Naive thymus-derived CD4-positive, alpha-beta T cell (primary cell): ENCODE results near the gene AP2A2. TPM values are rescaled to one million over a fixed set of nuclear protein-coding genes. Genes with fewer than 3 reads are reported as not detected.

Experiments
- ATAC-seq: fragments of 150-1000 bp; cut with Tn5 transposase; 2 replicates; pipeline ENCODE4 v1.10.0; 2021; ENCODE audit warnings: mild to moderate bottlenecking, moderate library complexity
- CTCF ChIA-PET: fragments of 350-600 bp; sonication (Branson Sonifier 250); formaldehyde crosslinking; loops from one replicate; lab custom pipeline; 2021; ENCODE audit warnings: antibody characterized with exemption; lab: Charles Lee
- POLR2A ChIA-PET: fragments of 350-600 bp; sonication (Branson Sonifier 250); formaldehyde crosslinking; loops from one replicate; lab custom pipeline; 2021; ENCODE audit warnings: antibody characterized with exemption, inconsistent platforms; lab: Charles Lee
- DNase-seq, 9 donors: peaks; one replicate each; pipeline versions ENCODE4 v3.0.0 to v3.0.0-alpha.2; 2020 to 2022; ENCODE audit warnings: mixed read lengths in 1 of 9
- H3K27ac ChIP-seq: one replicate; pipeline ENCODE4 v1.7.0; 2013; ENCODE audit warnings: mild to moderate bottlenecking, low read depth, low read length, moderate library complexity
- H3K27me3 ChIP-seq, 2 donors: one replicate each; pipeline ENCODE4 v1.7.0; 2013; ENCODE audit warnings: low read length in 2 of 2, mild to moderate bottlenecking in 2 of 2, moderate library complexity in 2 of 2; ENCODE audit not compliant: control insufficient read depth in 2 of 2, insufficient read depth in 2 of 2
- H3K36me3 ChIP-seq, 3 experiments: 1 replicate in 2 of 3; 2 replicates in 1 of 3; pipeline ENCODE4 v1.7.0; 2013; ENCODE audit warnings: low read length in 3 of 3, mild to moderate bottlenecking in 3 of 3, moderate library complexity in 1 of 3; ENCODE audit not compliant: insufficient read depth in 3 of 3, control insufficient read depth in 2 of 3
- H3K4me1 ChIP-seq, 2 donors: one replicate each; pipeline ENCODE4 v1.7.0; 2013; ENCODE audit warnings: low read length in 2 of 2, mild to moderate bottlenecking in 2 of 2, moderate library complexity in 1 of 2; ENCODE audit not compliant: control insufficient read depth in 2 of 2, insufficient read depth in 2 of 2
- H3K4me3 ChIP-seq: 2 replicates; pipeline ENCODE4 v1.7.0; 2013; ENCODE audit warnings: mild to moderate bottlenecking, low read length
- H3K9me3 ChIP-seq, 3 experiments: 1 replicate in 2 of 3; 2 replicates in 1 of 3; pipeline ENCODE4 v1.7.0; 2013; ENCODE audit warnings: low read length in 3 of 3; ENCODE audit not compliant: control insufficient read depth in 2 of 3
- H3K27ac Mint-ChIP-seq, 9 donors: one replicate each; pipeline ENCODE4 v1.8.0; 2020 to 2022; ENCODE audit warnings: mixed read lengths in 9 of 9, mild to moderate bottlenecking in 8 of 9, moderate library complexity in 5 of 9, inconsistent platforms in 2 of 9
- H3K27me3 Mint-ChIP-seq, 5 donors: one replicate each; pipeline ENCODE4 v1.8.0; 2021 to 2022; ENCODE audit warnings: mixed read lengths in 5 of 5, mild to moderate bottlenecking in 1 of 5
- H3K36me3 Mint-ChIP-seq, 5 donors: one replicate each; pipeline ENCODE4 v1.8.0; 2020 to 2022; ENCODE audit warnings: mixed read lengths in 5 of 5, mild to moderate bottlenecking in 3 of 5, inconsistent platforms in 1 of 5
- H3K4me1 Mint-ChIP-seq, 7 donors: one replicate each; pipeline ENCODE4 v1.8.0; 2020 to 2022; ENCODE audit warnings: mixed read lengths in 7 of 7, mild to moderate bottlenecking in 3 of 7, inconsistent platforms in 1 of 7
- H3K4me3 Mint-ChIP-seq, 10 donors: one replicate each; pipeline ENCODE4 v1.8.0; 2020 to 2022; ENCODE audit warnings: mild to moderate bottlenecking in 10 of 10, mixed read lengths in 10 of 10, moderate library complexity in 6 of 10, inconsistent platforms in 2 of 10
- H3K9me3 Mint-ChIP-seq, 11 donors: one replicate each; pipeline ENCODE4 v1.8.0; 2020 to 2022; ENCODE audit warnings: mixed read lengths in 11 of 11, mild to moderate bottlenecking in 4 of 11, inconsistent platforms in 1 of 11, moderate library complexity in 1 of 11
- intact Hi-C, 2 donors: fragments of 100-400 bp; cut with micrococcal nuclease; formaldehyde crosslinking; loops; one replicate each; pipeline ENCODE4 v1.15.1; 2023
- polyA plus RNA-seq, 2 donors: library from polyadenylated mRNA; unstranded; fragments of 300-500 nt; fragmentation: Illumina TruSeq; gene quantifications; one replicate each; pipeline ENCODE4 v1.2.3, GENCODE V29; 2021
- total RNA-seq, 6 experiments: library from RNA in 5 of 6; stranded (reverse) in 5 of 6; gene quantifications; 1 replicate in 5 of 6; 2 replicates in 1 of 6; pipeline ENCODE4 v1.2.3 and lab custom pipeline; 2021 to 2026

Gene AP2A2
- total and polyA plus RNA-seq, 7 experiments from 2014 or later = 8.7 to 93.3 (median 79.3) TPM

GRCh38 chr11:917426-917825 lies 8.2 kb upstream of the AP2A2 start:
- Mint-ChIP-seq H3K4me3 (no peak overlapping the region), H3K27me3 (no peaks in the 10 kb centered on the region), H3K4me1 (peaks cover 0 to 4% (median 0%) of the 10 kb centered on the region in 7 donors), H3K9me3 (no peaks in the 10 kb centered on the region), H3K27ac (no peak overlapping the region), H3K36me3 (no peaks in the 10 kb centered on the region)
- H3K36me3 ChIP-seq = no peaks in the 10 kb centered on the region
- intact Hi-C loops = loop anchor here in 1 of 2 donors (10.0 kb wide), 1 partner anchor 467 kb away; the partner anchor contains the start of gene BRSK2
- ChIA-PET POLR2A (no interaction called here), CTCF (interaction anchor here (0.6 kb wide), 1 partner anchor 179 kb away, joined by 3 read pairs; no protein-coding TSS in a partner anchor)
- H3K4me1 ChIP-seq = no peaks in the 10 kb centered on the region
- H3K9me3 ChIP-seq = no peaks in the 10 kb centered on the region
- no peak overlapping the region for H3K4me3 ChIP-seq
- H3K27me3 ChIP-seq = no peaks in the 10 kb centered on the region
- DNase-seq (no peak), ATAC-seq (no peak)
- H3K27ac ChIP-seq = no peak overlapping the region

- no peak overlapping the region for H3K4me3 Mint-ChIP-seq
- ChIA-PET POLR2A (interaction anchor here (0.6 to 1.7 kb wide), 2 partner anchors 11 to 12 kb away, joined by 4 to 5 read pairs; no protein-coding TSS in a partner anchor), CTCF (interaction anchor here (0.9 kb wide), 1 partner anchor 132 kb away, joined by 3 read pairs; no protein-coding TSS in a partner anchor)
- intact Hi-C loops = no loop called here
- H3K36me3 Mint-ChIP-seq = peaks cover 0 to 2% (median 0%) of the 10 kb centered on the region in 5 donors
- H3K27ac Mint-ChIP-seq = peak overlapping the region in 2 of 9 donors; percentile 34 to 72
- no peaks in the 10 kb centered on the region for H3K27me3 Mint-ChIP-seq
- DNase-seq (no peak), ATAC-seq (no peak)
- Histone ChIP-seq H3K27me3 (no peaks in the 10 kb centered on the region), H3K4me3 (no peak overlapping the region), H3K4me1 (peaks cover 4 to 7% of the 10 kb centered on the region in 2 donors), H3K36me3 (no peaks in the 10 kb centered on the region), H3K9me3 (no peaks in the 10 kb centered on the region), H3K27ac (no peak overlapping the region)
- H3K9me3 Mint-ChIP-seq = no peaks in the 10 kb centered on the region
- H3K4me1 Mint-ChIP-seq = peaks cover 8 to 13% (median 9%) of the 10 kb centered on the region in 7 donors
Measured at GRCh38 chr11:921921-922678, 3.6 kb upstream of the AP2A2 start.

GRCh38 chr11:923691-924405 lies 1.8 kb upstream of the AP2A2 start:
- Histone ChIP-seq H3K4me3 (no peak overlapping the region), H3K27ac (no peak overlapping the region), H3K36me3 (no peaks in the 10 kb centered on the region), H3K9me3 (no peaks in the 10 kb centered on the region), H3K27me3 (no peaks in the 10 kb centered on the region), H3K4me1 (peaks cover 16 to 21% of the 10 kb centered on the region in 2 donors)
- Mint-ChIP-seq H3K9me3 (no peaks in the 10 kb centered on the region), H3K36me3 (peaks cover 0 to 4% (median 0%) of the 10 kb centered on the region in 5 donors), H3K4me1 (peaks cover 22 to 30% (median 25%) of the 10 kb centered on the region in 7 donors), H3K4me3 (peak overlapping the region in 5 of 10 donors; percentile 14 to 39 (median 25)), H3K27ac (peak overlapping the region in 4 of 9 donors; percentile 43 to 65 (median 64)), H3K27me3 (no peaks in the 10 kb centered on the region)
- ChIA-PET POLR2A (no interaction called here), CTCF (no interaction called here)
- no peak for DNase-seq
- intact Hi-C loops = loop anchor here in 1 of 2 donors (2.0 kb wide), 2 partner anchors 47 to 81 kb away; partner anchors contain the start of genes POLR2L and TSPAN4
- no peak for ATAC-seq

GRCh38 chr11:924406-925157 lies 1.1 kb upstream of the AP2A2 start:
- Mint-ChIP-seq H3K4me1 (peaks cover 21 to 34% (median 27%) of the 10 kb centered on the region in 7 donors), H3K36me3 (peaks cover 0 to 4% (median 0%) of the 10 kb centered on the region in 5 donors), H3K4me3 (no peak overlapping the region), H3K9me3 (no peaks in the 10 kb centered on the region), H3K27me3 (no peaks in the 10 kb centered on the region), H3K27ac (peak overlapping the region in 1 of 9 donors; percentile 62)
- DNase-seq (no peak), ATAC-seq (no peak)
- Histone ChIP-seq H3K27ac (no peak overlapping the region), H3K27me3 (no peaks in the 10 kb centered on the region), H3K4me1 (peaks cover 16 to 28% of the 10 kb centered on the region in 2 donors), H3K9me3 (no peaks in the 10 kb centered on the region), H3K36me3 (peaks cover 0 to 5% (median 0%) of the 10 kb centered on the region in 3 experiments), H3K4me3 (no peak overlapping the region)
- intact Hi-C loops = loop anchor here (1.0 to 5.0 kb wide), 8 partner anchors 14 to 177 kb away; partner anchors contain the start of genes CHID1 (in 2 of the 2), POLR2L (in 2 of the 2), TSPAN4 (in 2 of the 2) and SLC25A22 (in 1 of the 2)
- POLR2A ChIA-PET = interaction anchor here (0.7 kb wide), 1 partner anchor 105 kb away, joined by 3 read pairs; no protein-coding TSS in a partner anchor
- CTCF ChIA-PET = interaction anchor here (0.6 kb wide), 1 partner anchor 10 kb away, joined by 3 read pairs; no protein-coding TSS in a partner anchor

GRCh38 chr11:925158-925495 lies 543 bp upstream of the AP2A2 start:
- peaks cover 21 to 39% (median 27%) of the 10 kb centered on the region in 7 donors for H3K4me1 Mint-ChIP-seq
- Histone ChIP-seq H3K27ac (peak overlapping the region; percentile 58), H3K4me1 (peaks cover 16 to 30% of the 10 kb centered on the region in 2 donors), H3K36me3 (peaks cover 0 to 6% (median 0%) of the 10 kb centered on the region in 3 experiments), H3K4me3 (no peak overlapping the region), H3K9me3 (no peaks in the 10 kb centered on the region), H3K27me3 (no peaks in the 10 kb centered on the region)
- H3K27me3 Mint-ChIP-seq = no peaks in the 10 kb centered on the region
- no peak for DNase-seq
- no peak overlapping the region for H3K4me3 Mint-ChIP-seq
- H3K36me3 Mint-ChIP-seq = peaks cover 0 to 4% (median 0%) of the 10 kb centered on the region in 5 donors
- H3K9me3 Mint-ChIP-seq = no peaks in the 10 kb centered on the region
- intact Hi-C loops = loop anchor here (1.0 to 5.0 kb wide), 8 partner anchors 15 to 178 kb away; partner anchors contain the start of genes CHID1 (in 2 of the 2), POLR2L (in 2 of the 2), TSPAN4 (in 2 of the 2) and SLC25A22 (in 1 of the 2)
- CTCF ChIA-PET = interaction anchor here (0.6 kb wide), 1 partner anchor 9 kb away, joined by 3 read pairs; no protein-coding TSS in a partner anchor
- no peak for ATAC-seq
- POLR2A ChIA-PET = interaction anchor here (0.7 kb wide), 1 partner anchor 105 kb away, joined by 3 read pairs; no protein-coding TSS in a partner anchor
- no peak overlapping the region for H3K27ac Mint-ChIP-seq
